Right cardiac atrium (tissue), 5 donors: ENCODE measurements around the gene GRIP2. TPM values are rescaled to one million over a fixed set of nuclear protein-coding genes. Genes with fewer than 3 reads are reported as not detected.
A peak's percentile ranks its signal among the peaks of the same experiment; 100 is the strongest.

Source experiments
- ATAC-seq, 2 donors: fragments of 200-7000 bp; cut with Tn5 transposase; one replicate each; pipeline versions ENCODE4 v1.8.0 to v1.9.1; 2020; ENCODE audit warnings: moderate library complexity in 2 of 2, mild to moderate bottlenecking in 1 of 2
- DNase-seq, 3 donors: peaks; one replicate each; pipeline ENCODE4 v3.0.0-alpha.2; 2020
- H3K27ac ChIP-seq: one replicate; pipeline ENCODE4 v1.5.1; 2013; ENCODE audit warnings: mild to moderate bottlenecking, low read length, control low read depth, moderate library complexity
- H3K27me3 ChIP-seq: one replicate; pipeline ENCODE4 v1.6.1; 2013; ENCODE audit not compliant: control insufficient read depth, insufficient read depth
- H3K4me1 ChIP-seq: one replicate; pipeline ENCODE4 v1.6.1; 2013; ENCODE audit warnings: low read length; ENCODE audit not compliant: control insufficient read depth, insufficient read depth
- H3K4me3 ChIP-seq: one replicate; pipeline ENCODE4 v1.5.1; 2013; ENCODE audit warnings: low read length, control low read depth
- H3K9me3 ChIP-seq: one replicate; pipeline ENCODE4 v1.6.1; 2013; ENCODE audit warnings: low read length; ENCODE audit not compliant: control insufficient read depth
- WGBS: extraction: QIAGEN DNeasy Blood & Tissue Kit; methylation state at CpG from one replicate; pipeline ENCODE4 v1.1.7; 2013; 5-methylcytosine and 5-hydroxymethylcytosine counted together
- intact Hi-C, 4 donors: fragments of 100-400 bp; cut with DNase I; formaldehyde crosslinking; loops; one replicate each; pipeline versions ENCODE4 v1.11.0 to v1.14.0; 2022 to 2023
- polyA plus RNA-seq: library from polyadenylated mRNA; stranded (reverse); fragments of 200-250 nt; gene quantifications from one replicate; pipeline ENCODE4 v1.2.3, GENCODE V29; 2013
- total RNA-seq, 4 donors: library from RNA; stranded (reverse); fragmentation: NEBNext Ultra II Directional; extraction: Animal tissue kit (Norgen Biotek cat#: 25700); gene quantifications; one replicate each; pipeline ENCODE4 v1.2.1, GENCODE V29; 2021
- donor health status: healthy with polysubstance abuse.
- donor health status: DM: no; HTN: yes; CAD: no.
- donor health status: DM: no; HTN: no; CAD: no.
- donor health status: DM: no; HTN: yes; CAD: no; lungs with severe emphysema.
- donor health status: DM: yes; HTN: yes; CAD: no.

Gene GRIP2
- total and polyA plus RNA-seq, 5 donors, result 8.7 to 14.5 (median 11.8) TPM

- no peak for ATAC-seq
- no peak overlapping the region for H3K27ac ChIP-seq
- H3K27me3 ChIP-seq, result no peaks in the 10 kb centered on the region
- H3K4me3 ChIP-seq, result no peak overlapping the region
- 72% methylated on average over 11 of the region's 11 CpGs for WGBS
- no peak for DNase-seq
- intact Hi-C loops, result loop anchor here in 2 of 4 donors (10.0 kb wide), 1 partner anchor 54 kb away; the partner anchor contains the start of gene SLC6A6 (in 2 of the 2)
- H3K4me1 ChIP-seq, result peaks cover 15% of the 10 kb centered on the region
- H3K9me3 ChIP-seq, result no peaks in the 10 kb centered on the region
Observed at GRCh38 chr3:14458434-14459275, 81.5 kb downstream of the GRIP2 start.

- no peak for ATAC-seq
- Histone ChIP-seq H3K4me1 (peaks cover 20% of the 10 kb centered on the region), H3K9me3 (no peaks in the 10 kb centered on the region), H3K27me3 (no peaks in the 10 kb centered on the region), H3K4me3 (no peak overlapping the region), H3K27ac (no peak overlapping the region)
- WGBS, result 69% methylated on average over 9 of the region's 9 CpGs
- peak in 1 of 3 donors; percentile 48 for DNase-seq
- intact Hi-C loops, result loop anchor here in 2 of 4 donors (10.0 kb wide), 1 partner anchor 53 kb away; the partner anchor contains the start of gene SLC6A6 (in 2 of the 2)
Observed at GRCh38 chr3:14457999-14458398, 82.1 kb downstream of the GRIP2 start.

- intact Hi-C loops, result loop anchor here in 2 of 4 donors (10.0 kb wide), 1 partner anchor 53 kb away; the partner anchor contains the start of gene SLC6A6 (in 2 of the 2)
- H3K27ac ChIP-seq, result no peak overlapping the region
- DNase-seq (no peak), ATAC-seq (no peak)
- H3K27me3 ChIP-seq, result no peaks in the 10 kb centered on the region
- no peak overlapping the region for H3K4me3 ChIP-seq
- no peaks in the 10 kb centered on the region for H3K9me3 ChIP-seq
- peaks cover 22% of the 10 kb centered on the region for H3K4me1 ChIP-seq
- WGBS, result 97% methylated on average over 5 of the region's 5 CpGs
Observed at GRCh38 chr3:14457481-14457880, 82.7 kb downstream of the GRIP2 start.

- intact Hi-C loops, result loop anchor here in 2 of 4 donors (10.0 kb wide), 1 partner anchor 52 kb away; the partner anchor contains the start of gene SLC6A6 (in 2 of the 2)
- no peak for ATAC-seq
- no peaks in the 10 kb centered on the region for H3K9me3 ChIP-seq
- H3K4me3 ChIP-seq, result no peak overlapping the region
- H3K4me1 ChIP-seq, result peaks cover 29% of the 10 kb centered on the region
- no peak for DNase-seq
- H3K27me3 ChIP-seq, result no peaks in the 10 kb centered on the region
- 95% methylated on average over 8 of the region's 8 CpGs for WGBS
- H3K27ac ChIP-seq, result no peak overlapping the region
Observed at GRCh38 chr3:14456794-14457193, 83.3 kb downstream of the GRIP2 start.

GRCh38 chr3:14455571-14456317 is 84.4 kb downstream of the GRIP2 start:
- Histone ChIP-seq H3K27me3 (no peaks in the 10 kb centered on the region), H3K9me3 (no peaks in the 10 kb centered on the region), H3K4me3 (no peak overlapping the region), H3K27ac (no peak overlapping the region), H3K4me1 (peaks cover 27% of the 10 kb centered on the region)
- intact Hi-C loops, result loop anchor here in 2 of 4 donors (10.0 kb wide), 1 partner anchor 51 kb away; the partner anchor contains the start of gene SLC6A6 (in 2 of the 2)
- 74% methylated on average over 6 of the region's 6 CpGs for WGBS
- ATAC-seq, result no peak
- DNase-seq, result peak in 1 of 3 donors; percentile 76

- 71% methylated on average over 8 of the region's 8 CpGs for WGBS
- intact Hi-C loops, result loop anchor here in 2 of 4 donors (10.0 kb wide), 1 partner anchor 50 kb away; the partner anchor contains the start of gene SLC6A6 (in 2 of the 2)
- no peak overlapping the region for H3K27ac ChIP-seq
- peaks cover 27% of the 10 kb centered on the region for H3K4me1 ChIP-seq
- DNase-seq, result peak in 1 of 3 donors; percentile 22
- no peak for ATAC-seq
- H3K9me3 ChIP-seq, result no peaks in the 10 kb centered on the region
- H3K4me3 ChIP-seq, result no peak overlapping the region
- no peaks in the 10 kb centered on the region for H3K27me3 ChIP-seq
Observed at GRCh38 chr3:14454639-14455310, 85.4 kb downstream of the GRIP2 start.

GRCh38 chr3:14453876-14454638 is 86.1 kb downstream of the GRIP2 start:
- DNase-seq, result peak in 1 of 3 donors; percentile 66
- no peaks in the 10 kb centered on the region for H3K27me3 ChIP-seq

GRCh38 chr3:14452740-14453710 is 87.1 kb downstream of the GRIP2 start:
- ATAC-seq (peak; percentile 93 to 94), DNase-seq (peak; percentile 94 to 96 (median 96))
- H3K4me3 ChIP-seq, result no peak overlapping the region
- no peaks in the 10 kb centered on the region for H3K9me3 ChIP-seq
- peak overlapping the region; percentile 40 for H3K27ac ChIP-seq
- WGBS, result 17% methylated on average over 25 of the region's 25 CpGs
- H3K27me3 ChIP-seq, result no peaks in the 10 kb centered on the region
- H3K4me1 ChIP-seq, result peaks cover 23% of the 10 kb centered on the region
- intact Hi-C loops, result loop anchor here in 2 of 4 donors (10.0 kb wide), 1 partner anchor 48 kb away; the partner anchor contains the start of gene SLC6A6 (in 2 of the 2)

More at GRCh38 chr3:14453876-14454638, 86.1 kb downstream of the GRIP2 start:
- intact Hi-C loops, result loop anchor here in 2 of 4 donors (10.0 kb wide), 1 partner anchor 49 kb away; the partner anchor contains the start of gene SLC6A6 (in 2 of the 2)
- no peak overlapping the region for H3K4me3 ChIP-seq
- ATAC-seq, result no peak
- WGBS, result 57% methylated on average over 23 of the region's 23 CpGs
- H3K4me1 ChIP-seq, result peaks cover 27% of the 10 kb centered on the region
- no peaks in the 10 kb centered on the region for H3K9me3 ChIP-seq
- peak overlapping the region; percentile 71 for H3K27ac ChIP-seq
